Measurements from ENCODE around the gene OTOP2. TPM values are rescaled to one million over a fixed set of nuclear protein-coding genes. Genes with fewer than 3 reads are reported as not detected.

OTOP2 gene
- total RNA-seq, 1 experiment from 2014 or later = not detected

DNA sequence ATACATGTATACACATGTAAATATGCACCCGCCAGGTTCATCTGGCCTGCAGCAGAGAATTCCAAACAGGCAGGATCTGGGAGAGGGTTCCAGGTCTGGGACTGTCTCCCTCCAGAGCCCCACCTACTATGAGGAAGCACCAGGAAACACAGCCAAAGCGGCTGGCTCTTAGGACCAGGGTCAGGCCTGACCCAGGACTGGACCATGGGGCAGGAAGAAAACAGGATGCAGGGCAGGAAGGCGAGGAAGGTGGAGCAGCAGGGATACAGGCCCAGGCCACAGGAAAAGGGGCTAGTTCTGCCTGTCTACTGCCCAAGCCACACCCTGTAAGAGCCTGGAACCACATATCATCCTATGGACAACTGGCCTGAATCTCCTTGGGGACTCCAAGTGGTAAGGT lies 46.3 kb downstream of the OTOP2 start:
- Histone ChIP-seq H3K4me2 (ENCODE audit: low read length) (peak overlapping the region; percentile 96), H3K9me2 (replicated peaks; ENCODE audit: low read length) (no peaks in the 10 kb centered on the region), H3K27ac (ENCODE audit: low read length) (no peak overlapping the region), H4K20me1 (ENCODE audit: low read length) (no peaks in the 10 kb centered on the region), H3K36me3 (ENCODE audit: low read depth, low read length) (no peaks in the 10 kb centered on the region), H3K27me3 (ENCODE audit: low read length) (no peaks in the 10 kb centered on the region), H3K4me3 (ENCODE audit: low read length) (no peak overlapping the region), H3K4me1 (ENCODE audit: insufficient read depth, low read length) (peaks cover 36% of the 10 kb centered on the region), H3K79me2 (ENCODE audit: low read length) (peaks cover 21% of the 10 kb centered on the region), H2AFZ (ENCODE audit: low read length) (no peak overlapping the region), H3K9me3 (ENCODE audit: low read length) (no peaks in the 10 kb centered on the region), H3F3A (ENCODE audit: low read length, unreplicated experiment) (no peaks in the 10 kb centered on the region), H3K9ac (ENCODE audit: low read length) (no peak overlapping the region)
- ChIA-PET CTCF (no interaction called here), POLR2A (ENCODE audit: unreplicated experiment) (no interaction called here)
- BruUV-seq (replicated peaks) = no TSS peak
- intact Hi-C loops (cut with micrococcal nuclease) = no loop called here
- DNase-seq (no peak), ATAC-seq (no peak)
- no peak for TF ChIP-seq EZH2 (IDR thresholded peaks at IDR 0.05; ENCODE audit: low read length, unreplicated experiment)
- TF ChIP-seq EZH2phosphoT487 (IDR thresholded peaks at IDR 0.05; ENCODE audit: borderline replicate concordance, low read length) = no peak
- TF ChIP-seq, protein P1, sequence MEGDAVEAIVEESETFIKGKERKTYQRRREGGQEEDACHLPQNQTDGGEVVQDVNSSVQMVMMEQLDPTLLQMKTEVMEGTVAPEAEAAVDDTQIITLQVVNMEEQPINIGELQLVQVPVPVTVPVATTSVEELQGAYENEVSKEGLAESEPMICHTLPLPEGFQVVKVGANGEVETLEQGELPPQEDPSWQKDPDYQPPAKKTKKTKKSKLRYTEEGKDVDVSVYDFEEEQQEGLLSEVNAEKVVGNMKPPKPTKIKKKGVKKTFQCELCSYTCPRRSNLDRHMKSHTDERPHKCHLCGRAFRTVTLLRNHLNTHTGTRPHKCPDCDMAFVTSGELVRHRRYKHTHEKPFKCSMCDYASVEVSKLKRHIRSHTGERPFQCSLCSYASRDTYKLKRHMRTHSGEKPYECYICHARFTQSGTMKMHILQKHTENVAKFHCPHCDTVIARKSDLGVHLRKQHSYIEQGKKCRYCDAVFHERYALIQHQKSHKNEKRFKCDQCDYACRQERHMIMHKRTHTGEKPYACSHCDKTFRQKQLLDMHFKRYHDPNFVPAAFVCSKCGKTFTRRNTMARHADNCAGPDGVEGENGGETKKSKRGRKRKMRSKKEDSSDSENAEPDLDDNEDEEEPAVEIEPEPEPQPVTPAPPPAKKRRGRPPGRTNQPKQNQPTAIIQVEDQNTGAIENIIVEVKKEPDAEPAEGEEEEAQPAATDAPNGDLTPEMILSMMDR (conservative IDR thresholded peaks at IDR 0.05; ENCODE audit: low read depth, low read length) = no peak

- Histone ChIP-seq H3K27me3 (ENCODE audit: low read length) (no peaks in the 10 kb centered on the region), H3K4me3 (ENCODE audit: low read length) (peak overlapping the region; percentile 90), H3K4me1 (ENCODE audit: insufficient read depth, low read length) (peaks cover 36% of the 10 kb centered on the region), H3F3A (ENCODE audit: low read length, unreplicated experiment) (no peaks in the 10 kb centered on the region), H2AFZ (ENCODE audit: low read length) (peak overlapping the region; percentile 87), H3K9me3 (ENCODE audit: low read length) (no peaks in the 10 kb centered on the region), H3K9ac (ENCODE audit: low read length) (peak overlapping the region; percentile 47), H3K27ac (ENCODE audit: low read length) (peak overlapping the region; percentile 15; the same call in 1 of the 2 replicates), H3K9me2 (replicated peaks; ENCODE audit: low read length) (no peaks in the 10 kb centered on the region), H3K79me2 (ENCODE audit: low read length) (peaks cover 21% of the 10 kb centered on the region), H3K36me3 (ENCODE audit: low read depth, low read length) (no peaks in the 10 kb centered on the region), H3K4me2 (ENCODE audit: low read length) (peak overlapping the region; percentile 96), H4K20me1 (ENCODE audit: low read length) (no peaks in the 10 kb centered on the region)
- POLR2A ChIA-PET (ENCODE audit: unreplicated experiment) = interaction anchor here (1.0 to 1.5 kb wide), 3 partner anchors 11 to 20 kb away, joined by 3 to 11 read pairs (median 4); partner anchors contain the start of gene CDR2L
- BruUV-seq (replicated peaks) = TSS peak; percentile 38
- DNase-seq (no peak), ATAC-seq (peak; percentile 0; the same call in 1 of the 2 replicates)
- CTCF ChIA-PET = interaction anchor here (0.6 kb wide), 1 partner anchor 12 kb away, joined by 4 read pairs; no protein-coding TSS in a partner anchor
- intact Hi-C loops (cut with micrococcal nuclease) = no loop called here
- TF ChIP-seq, protein P1 (conservative IDR thresholded peaks at IDR 0.05; ENCODE audit: low read depth, low read length) = no peak
- TF ChIP-seq EZH2 (IDR thresholded peaks at IDR 0.05; ENCODE audit: low read length, unreplicated experiment) (no peak), EZH2phosphoT487 (IDR thresholded peaks at IDR 0.05; ENCODE audit: borderline replicate concordance, low read length) (no peak)
Observed at GRCh38 chr17:74971069-74971841, 47.2 kb downstream of the OTOP2 start.

GRCh38 chr17:74971842-74972106 lies 47.7 kb downstream of the OTOP2 start:
- H2AFZ ChIP-seq (ENCODE audit: low read length) = peak overlapping the region; percentile 87
- H3F3A ChIP-seq (ENCODE audit: low read length, unreplicated experiment) = no peaks in the 10 kb centered on the region
- BruUV-seq (replicated peaks) = no TSS peak
- H3K27me3 ChIP-seq (ENCODE audit: low read length) = no peaks in the 10 kb centered on the region
- no peaks in the 10 kb centered on the region for H3K36me3 ChIP-seq (ENCODE audit: low read depth, low read length)
- intact Hi-C loops (cut with micrococcal nuclease) = loop anchor here (2.0 kb wide), 1 partner anchor 63 kb away; no protein-coding TSS in a partner anchor
- ChIA-PET CTCF (interaction anchor here (0.5 to 1.2 kb wide), 2 partner anchors 14 to 81 kb away, joined by 3 to 5 read pairs; no protein-coding TSS in a partner anchor), POLR2A (ENCODE audit: unreplicated experiment) (interaction anchor here (1.0 to 1.5 kb wide), 3 partner anchors 11 to 20 kb away, joined by 3 to 11 read pairs (median 4); partner anchors contain the start of gene CDR2L)
- H3K4me3 ChIP-seq (ENCODE audit: low read length) = peak overlapping the region; percentile 90
- H3K9me2 ChIP-seq (replicated peaks; ENCODE audit: low read length) = no peaks in the 10 kb centered on the region
- no peaks in the 10 kb centered on the region for H3K9me3 ChIP-seq (ENCODE audit: low read length)
- DNase-seq = no peak
- no peaks in the 10 kb centered on the region for H4K20me1 ChIP-seq (ENCODE audit: low read length)
- H3K4me2 ChIP-seq (ENCODE audit: low read length) = peak overlapping the region; percentile 96
- TF ChIP-seq EZH2phosphoT487 (IDR thresholded peaks at IDR 0.05; ENCODE audit: borderline replicate concordance, low read length) (no peak), EZH2 (IDR thresholded peaks at IDR 0.05; ENCODE audit: low read length, unreplicated experiment) (no peak)
- TF ChIP-seq, protein P1 (conservative IDR thresholded peaks at IDR 0.05; ENCODE audit: low read depth, low read length) = no peak
- H3K4me1 ChIP-seq (ENCODE audit: insufficient read depth, low read length) = peaks cover 36% of the 10 kb centered on the region
- peak overlapping the region; percentile 15; the same call in 1 of the 2 replicates for H3K27ac ChIP-seq (ENCODE audit: low read length)
- ATAC-seq = no peak; the same call in 1 of the 2 replicates
- peaks cover 21% of the 10 kb centered on the region for H3K79me2 ChIP-seq (ENCODE audit: low read length)
- peak overlapping the region; percentile 47 for H3K9ac ChIP-seq (ENCODE audit: low read length)

Measured in PC-3 (cell line).